A549 treated with dexamethasone at 1 μM for 4 hours (cell line): ENCODE measurements around the gene OCEL1. TPM values are rescaled to one million over a fixed set of nuclear protein-coding genes. Genes with fewer than 3 reads are reported as not detected.

ENCODE experiments used
- total RNA-seq: library from RNA; stranded (reverse); fragments of 200-300 nt; extraction: Qiagen RNA extraction; gene quantifications from 5 replicates; pipeline ENCODE4 v1.2.3, GENCODE V29; 2022

Gene OCEL1, protein sequence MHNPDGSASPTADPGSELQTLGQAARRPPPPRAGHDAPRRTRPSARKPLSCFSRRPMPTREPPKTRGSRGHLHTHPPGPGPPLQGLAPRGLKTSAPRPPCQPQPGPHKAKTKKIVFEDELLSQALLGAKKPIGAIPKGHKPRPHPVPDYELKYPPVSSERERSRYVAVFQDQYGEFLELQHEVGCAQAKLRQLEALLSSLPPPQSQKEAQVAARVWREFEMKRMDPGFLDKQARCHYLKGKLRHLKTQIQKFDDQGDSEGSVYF
- 9.7 to 13.9 TPM (median 12.9 TPM) in 5 replicates for total RNA-seq

GRCh38 chr19:17226002-17226933 lies at the start of gene OCEL1:
TSS of gene OCEL1 (plus strand) at chr19:17226226. CDS start at chr19:17226248, 22 bp downstream.

DNA sequence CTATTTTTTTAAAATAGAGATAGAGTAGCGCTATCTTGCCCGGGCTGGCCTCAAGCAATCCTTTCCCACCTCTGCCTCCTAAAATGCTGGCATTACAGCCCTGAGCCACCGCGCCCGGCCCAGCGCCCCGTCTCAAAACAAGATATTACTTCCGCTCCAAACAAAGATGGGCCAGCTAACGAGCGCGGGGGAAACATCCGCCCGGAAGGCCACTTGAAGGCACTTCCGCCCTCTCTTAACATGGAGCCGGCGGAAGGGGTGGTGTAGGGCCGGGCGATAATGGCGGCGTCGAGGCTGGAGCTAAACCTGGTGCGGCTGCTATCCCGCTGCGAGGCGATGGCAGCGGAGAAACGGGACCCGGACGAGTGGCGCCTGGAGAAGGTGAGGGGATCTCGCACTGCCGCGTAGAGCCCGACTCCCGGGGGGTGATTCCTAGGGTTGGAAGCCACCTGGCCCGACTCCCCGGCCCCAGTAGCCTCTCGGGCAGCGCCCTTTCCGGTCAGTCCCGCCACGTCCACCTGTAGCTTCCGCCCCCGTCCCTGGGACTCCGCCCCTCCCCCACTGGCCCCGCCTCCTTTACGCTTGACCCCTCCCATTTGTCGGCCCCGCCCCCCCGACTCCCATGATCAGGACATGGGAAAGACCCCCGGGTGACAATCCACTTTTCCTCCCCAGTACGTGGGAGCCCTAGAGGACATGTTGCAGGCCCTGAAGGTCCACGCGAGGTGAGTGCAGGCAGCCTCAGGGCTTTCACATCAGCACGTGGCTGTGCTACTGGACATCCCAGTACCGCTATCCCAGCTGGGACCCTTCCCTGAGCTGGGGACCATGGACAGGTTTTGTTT lies 10.7 kb upstream of the OCEL1 start, which contains the start of gene USE1:
TSS of gene USE1 (plus strand) at position 231 of the 845 bp plus-strand sequence. CDS start at position 280, 49 bp downstream.

GRCh38 chr19:17245535-17245984 lies 19.5 kb downstream of the OCEL1 start, which contains the start of gene NR2F6:
TSS of gene NR2F6 (minus strand) at chr19:17245919. CDS start at chr19:17245220, 699 bp downstream.

DNA sequence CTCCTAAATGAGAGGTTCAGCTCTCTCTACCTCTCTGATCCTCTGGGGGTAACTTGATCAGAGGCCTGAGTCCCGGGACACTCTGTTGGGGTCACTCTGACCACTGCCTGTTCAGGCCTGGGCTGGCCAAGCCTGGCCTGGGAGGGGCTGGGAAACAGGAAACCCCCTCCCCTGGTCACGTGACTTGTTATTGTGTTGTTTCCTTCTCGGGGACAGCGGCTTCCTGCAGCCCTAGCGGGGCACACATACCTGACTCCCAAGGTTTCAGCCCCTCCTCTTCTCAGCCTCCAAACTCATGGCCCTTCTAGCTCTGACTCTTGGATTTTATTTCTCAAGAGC lies 38.6 kb downstream of the OCEL1 start, which contains the start of gene USHBP1:
TSS of gene USHBP1 (minus strand) at position 105 of the 339 bp plus-strand sequence. CDS start 446 bp downstream, outside the sequence.

GRCh38 chr19:17266975-17267788 lies 41.2 kb downstream of the OCEL1 start, which contains the start of gene BABAM1:
TSS of gene BABAM1 (plus strand) at chr19:17267443. CDS start at chr19:17268807, 1,364 bp downstream.

Other genes starting within 250 kb of the OCEL1 start
- 0.05 to 0.33 TPM (median 0.09 TPM) in 5 replicates for gene CPAMD8, start 199.4 kb upstream of the OCEL1 start, total RNA-seq
- gene HAUS8, start 150.8 kb upstream of the OCEL1 start, total RNA-seq = 12.3 to 15.2 TPM (median 13.1 TPM) in 5 replicates
- gene MYO9B, start 150.4 kb upstream of the OCEL1 start, total RNA-seq = 23.4 to 37.4 TPM (median 33.1 TPM) in 5 replicates
- gene USE1, start 10.9 kb upstream of the OCEL1 start, total RNA-seq = 13.2 to 15.5 TPM (median 13.9 TPM) in 5 replicates
- gene NR2F6, start 19.7 kb downstream of the OCEL1 start, total RNA-seq = 30.3 to 57.3 TPM (median 52.6 TPM) in 5 replicates
- gene USHBP1, start 38.5 kb downstream of the OCEL1 start, total RNA-seq = 0.07 TPM in 1 of 5 replicates, not detected in the others
- 56.1 to 65.2 TPM (median 63.2 TPM) in 5 replicates for gene BABAM1, start 41.2 kb downstream of the OCEL1 start, total RNA-seq
- 0.24 to 0.46 TPM (median 0.36 TPM) in 5 replicates for gene ANKLE1, start 55.7 kb downstream of the OCEL1 start, total RNA-seq
- gene ABHD8, start 77.2 kb downstream of the OCEL1 start, total RNA-seq = 1.7 to 3.0 TPM (median 2.5 TPM) in 5 replicates
- 58.9 to 95.1 TPM (median 90.6 TPM) in 5 replicates for gene MRPL34, start 79.6 kb downstream of the OCEL1 start, total RNA-seq
- gene DDA1, start 83.3 kb downstream of the OCEL1 start, total RNA-seq = 45.8 to 66.0 TPM (median 55.4 TPM) in 5 replicates
- gene ANO8, start 108.6 kb downstream of the OCEL1 start, total RNA-seq = 1.4 to 3.3 TPM (median 2.8 TPM) in 5 replicates
- gene GTPBP3, start 111.3 kb downstream of the OCEL1 start, total RNA-seq = 10.5 to 21.0 TPM (median 19.6 TPM) in 5 replicates
- not detected in 5 replicates for gene PLVAP, start 151.1 kb downstream of the OCEL1 start, total RNA-seq
- gene CCDC194, start 168.0 kb downstream of the OCEL1 start, total RNA-seq = not detected in 5 replicates
- 0.12 to 0.21 TPM (median 0.17 TPM) in 3 of 5 replicates, not detected in the others for gene BST2, start 179.4 kb downstream of the OCEL1 start, total RNA-seq
- 23.5 to 41.4 TPM (median 37.8 TPM) in 5 replicates for gene MVB12A, start 193.8 kb downstream of the OCEL1 start, total RNA-seq
- 0.28 to 0.70 TPM (median 0.60 TPM) in 5 replicates for gene TMEM221, start 222.4 kb downstream of the OCEL1 start, total RNA-seq
- not detected in 5 replicates for gene NXNL1, start 234.7 kb downstream of the OCEL1 start, total RNA-seq
- 1.9 to 3.1 TPM (median 2.7 TPM) in 5 replicates for gene SLC27A1, start 244.3 kb downstream of the OCEL1 start, total RNA-seq